Esophagus (tissue), 2 donors: ENCODE measurements around the gene UBL7. TPM values are rescaled to one million over a fixed set of nuclear protein-coding genes. Genes with fewer than 3 reads are reported as not detected.

Experiments used
- H3K27ac ChIP-seq, 2 donors: one replicate each; pipeline ENCODE4 v1.5.1; 2013; ENCODE audit warnings: low read depth in 2 of 2, mild to moderate bottlenecking in 2 of 2, inconsistent platforms in 1 of 2, low read length in 1 of 2, moderate library complexity in 1 of 2
- H3K27me3 ChIP-seq, 2 donors: one replicate each; pipeline ENCODE4 v1.6.1; 2013; ENCODE audit warnings: low read length in 2 of 2, control low read depth in 1 of 2, mild to moderate bottlenecking in 1 of 2; ENCODE audit not compliant: insufficient read depth in 2 of 2, control insufficient read depth in 1 of 2
- H3K36me3 ChIP-seq, 2 donors: one replicate each; pipeline ENCODE4 v1.6.1; 2013; ENCODE audit warnings: low read length in 1 of 2; ENCODE audit not compliant: control insufficient read depth in 2 of 2, insufficient read depth in 2 of 2
- H3K4me1 ChIP-seq, 2 donors: one replicate each; pipeline ENCODE4 v1.6.1; 2013; ENCODE audit warnings: low read length in 1 of 2; ENCODE audit not compliant: control insufficient read depth in 2 of 2, insufficient read depth in 2 of 2
- H3K4me3 ChIP-seq, 2 donors: one replicate each; pipeline ENCODE4 v1.5.1; 2013; ENCODE audit warnings: low read length in 2 of 2, mild to moderate bottlenecking in 2 of 2, low read depth in 1 of 2, moderate library complexity in 1 of 2
- H3K9me3 ChIP-seq, 2 donors: one replicate each; pipeline ENCODE4 v1.6.1; 2013; ENCODE audit warnings: mild to moderate bottlenecking in 2 of 2, low read depth in 1 of 2, low read length in 1 of 2, moderate library complexity in 1 of 2; ENCODE audit not compliant: control insufficient read depth in 2 of 2, insufficient read depth in 1 of 2
- WGBS, 2 donors: extraction: QIAGEN DNeasy Blood & Tissue Kit; methylation state at CpG; one replicate each; pipeline ENCODE4 v1.1.7; 2013; 5-methylcytosine and 5-hydroxymethylcytosine counted together
- polyA plus RNA-seq, 2 donors: library from polyadenylated mRNA; stranded (reverse); fragments of 200-250 nt; gene quantifications; one replicate each; pipeline ENCODE4 v1.2.3, GENCODE V29; 2013
- donor health status: healthy with polysubstance abuse.
- donor health status: Bipolar disorder and iron deficiency.

The UBL7 gene
- polyA plus RNA-seq, 2 donors: 19.0 to 30.0 TPM

- no peaks in the 10 kb centered on the region for H3K9me3 ChIP-seq
Observed at GRCh38 chr15:74420193-74420905, 40.6 kb downstream of the UBL7 start.

GRCh38 chr15:74419432-74419831 lies 41.5 kb downstream of the UBL7 start:
- H3K4me3 ChIP-seq: no peak overlapping the region
- H3K36me3 ChIP-seq: peaks cover 0 to 11% of the 10 kb centered on the region in 2 donors
- H3K27ac ChIP-seq: no peak overlapping the region
- WGBS, 2 donors: 89 to 91% methylated on average over 4 of the region's 4 CpGs
- H3K27me3 ChIP-seq: no peaks in the 10 kb centered on the region
- no peaks in the 10 kb centered on the region for H3K9me3 ChIP-seq
- peaks cover 0 to 8% of the 10 kb centered on the region in 2 donors for H3K4me1 ChIP-seq

More at GRCh38 chr15:74420193-74420905, 40.6 kb downstream of the UBL7 start:
- 77 to 84% methylated on average over 10 of the region's 10 CpGs for WGBS, 2 donors
- Histone ChIP-seq H3K4me1 (peaks cover 0 to 8% of the 10 kb centered on the region in 2 donors), H3K4me3 (no peak overlapping the region), H3K36me3 (peaks cover 0 to 10% of the 10 kb centered on the region in 2 donors), H3K27ac (no peak overlapping the region), H3K27me3 (no peaks in the 10 kb centered on the region)

GRCh38 chr15:74418575-74419338 lies 42.2 kb downstream of the UBL7 start:
- peaks cover 0 to 11% of the 10 kb centered on the region in 2 donors for H3K36me3 ChIP-seq
- H3K27me3 ChIP-seq: no peaks in the 10 kb centered on the region
- peaks cover 0 to 8% of the 10 kb centered on the region in 2 donors for H3K4me1 ChIP-seq
- H3K4me3 ChIP-seq: no peak overlapping the region
- WGBS, 2 donors: 61 to 66% methylated on average over 16 of the region's 16 CpGs
- no peak overlapping the region for H3K27ac ChIP-seq
- no peaks in the 10 kb centered on the region for H3K9me3 ChIP-seq

- WGBS, 2 donors: 95 to 98% methylated on average over 9 of the region's 9 CpGs
- no peaks in the 10 kb centered on the region for H3K9me3 ChIP-seq
- peaks cover 0 to 8% of the 10 kb centered on the region in 2 donors for H3K4me1 ChIP-seq
Observed at GRCh38 chr15:74417670-74418069, 43.3 kb downstream of the UBL7 start.

GRCh38 chr15:74417225-74417624 lies 43.7 kb downstream of the UBL7 start:
- Histone ChIP-seq H3K27ac (no peak overlapping the region), H3K4me1 (peaks cover 0 to 8% of the 10 kb centered on the region in 2 donors), H3K27me3 (no peaks in the 10 kb centered on the region), H3K9me3 (no peaks in the 10 kb centered on the region), H3K4me3 (no peak overlapping the region), H3K36me3 (peaks cover 0 to 11% of the 10 kb centered on the region in 2 donors)
- WGBS, 2 donors: 85 to 88% methylated on average over 13 of the region's 13 CpGs

More at GRCh38 chr15:74417670-74418069, 43.3 kb downstream of the UBL7 start:
- no peaks in the 10 kb centered on the region for H3K27me3 ChIP-seq
- peaks cover 0 to 11% of the 10 kb centered on the region in 2 donors for H3K36me3 ChIP-seq
- no peak overlapping the region for H3K27ac ChIP-seq
- no peak overlapping the region for H3K4me3 ChIP-seq

GRCh38 chr15:74415966-74416916 lies 44.7 kb downstream of the UBL7 start:
- Histone ChIP-seq H3K27me3 (no peaks in the 10 kb centered on the region), H3K36me3 (peaks cover 0 to 11% of the 10 kb centered on the region in 2 donors), H3K4me1 (peaks cover 0 to 8% of the 10 kb centered on the region in 2 donors), H3K9me3 (no peaks in the 10 kb centered on the region), H3K27ac (no peak overlapping the region), H3K4me3 (no peak overlapping the region)
- 63 to 68% methylated on average over 19 of the region's 19 CpGs for WGBS, 2 donors

DNA sequence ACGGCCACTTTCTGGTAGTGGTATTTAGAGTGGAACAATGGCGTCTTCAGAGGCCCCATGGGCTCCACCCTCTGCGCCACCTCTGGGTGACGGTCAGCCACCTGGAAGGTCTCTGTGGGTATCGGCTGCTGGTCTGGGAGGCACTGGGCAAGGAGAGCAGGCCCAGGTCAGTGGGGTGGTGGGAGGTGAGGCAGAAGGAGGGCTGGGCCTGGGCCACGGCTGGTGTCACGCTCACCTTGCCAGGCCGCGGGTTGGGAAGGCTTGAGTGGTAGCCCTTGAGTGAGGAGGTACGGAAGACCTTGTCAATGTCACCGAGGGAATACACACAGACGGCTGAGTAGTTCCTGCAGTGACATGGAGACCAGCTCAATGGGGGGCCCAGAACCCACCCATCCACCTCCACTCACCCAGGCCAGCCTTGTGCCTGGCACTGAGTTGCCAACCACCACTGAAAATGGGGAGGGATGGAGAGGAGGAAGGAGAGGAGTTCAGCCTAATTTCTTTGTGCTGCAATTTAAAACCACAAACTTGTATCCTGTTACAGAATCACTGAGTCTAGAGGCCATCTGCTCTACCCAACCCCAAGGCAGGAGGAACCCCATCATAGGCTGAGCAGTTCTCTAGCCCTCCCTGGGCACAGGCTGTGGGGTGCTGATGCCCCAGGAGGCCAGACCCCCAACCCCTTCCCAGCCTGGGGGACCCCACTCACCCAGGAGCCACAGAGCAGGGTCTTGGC lies 46.2 kb downstream of the UBL7 start:
- Histone ChIP-seq H3K27ac (no peak overlapping the region), H3K4me3 (no peak overlapping the region), H3K9me3 (no peaks in the 10 kb centered on the region), H3K27me3 (no peaks in the 10 kb centered on the region), H3K4me1 (peaks cover 0 to 8% of the 10 kb centered on the region in 2 donors), H3K36me3 (peaks cover 0 to 11% of the 10 kb centered on the region in 2 donors)
- 95 to 96% methylated on average over 12 of the region's 12 CpGs for WGBS, 2 donors

DNA sequence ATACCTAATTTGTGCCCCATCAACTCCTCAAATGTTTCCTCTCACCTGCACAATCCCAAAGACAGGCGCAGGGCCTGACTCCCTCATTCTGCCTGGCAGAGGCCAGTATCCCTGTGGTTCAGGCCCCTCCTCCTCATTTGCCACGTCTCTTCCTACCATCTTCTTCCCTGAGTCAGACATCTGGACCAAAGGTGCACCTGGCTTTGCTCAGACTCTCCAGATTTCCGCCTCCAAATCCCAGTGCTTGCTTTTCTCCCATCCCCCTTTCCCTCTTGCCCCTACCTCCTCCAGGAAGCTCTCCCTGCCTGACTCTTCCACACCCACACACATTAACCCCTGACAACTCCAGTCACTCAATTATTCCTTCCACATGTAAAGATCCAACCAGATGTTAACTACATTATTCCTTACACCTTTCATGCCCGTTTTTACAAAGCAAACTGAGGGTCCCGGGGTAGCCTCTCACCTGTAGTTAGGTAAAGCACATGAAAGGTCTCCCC lies 46.8 kb downstream of the UBL7 start:
- Histone ChIP-seq H3K9me3 (no peaks in the 10 kb centered on the region), H3K27me3 (no peaks in the 10 kb centered on the region), H3K27ac (no peak overlapping the region), H3K4me1 (peaks cover 0 to 8% of the 10 kb centered on the region in 2 donors), H3K36me3 (peaks cover 0 to 11% of the 10 kb centered on the region in 2 donors), H3K4me3 (no peak overlapping the region)
- WGBS, 2 donors: 90 to 92% methylated on average over 5 of the region's 5 CpGs
